ENCODE measurements around the gene CSNK2A3. TPM values are rescaled to one million over a fixed set of nuclear protein-coding genes. Genes with fewer than 3 reads are reported as not detected.

The CSNK2A3 gene
- total and polyA plus RNA-seq, 4 experiments from 2014 or later, result 0.32 to 1.6 (median 1.0) TPM

DNA sequence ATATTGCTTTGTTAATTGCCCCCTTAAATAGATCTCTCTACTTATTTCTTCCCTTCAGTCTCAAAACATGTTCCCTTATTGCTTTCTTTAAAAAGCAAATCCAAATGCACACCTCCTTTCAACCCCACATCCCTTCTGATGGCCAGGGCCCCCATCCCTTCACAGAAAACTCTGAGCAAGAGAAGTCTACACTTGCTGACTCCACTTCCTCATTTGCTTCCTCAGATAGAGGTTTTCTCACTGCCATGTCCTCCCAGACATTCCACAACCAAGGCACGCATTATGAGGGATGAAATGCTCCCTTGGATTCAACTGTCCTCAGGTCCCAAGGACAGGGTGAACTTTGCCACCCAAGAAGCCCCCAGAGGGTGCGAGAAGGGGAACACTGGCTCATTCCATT, 43.1 kb downstream of the CSNK2A3 start:
- H3K4me1 Mint-ChIP-seq, result peaks cover 3 to 12% (median 9%) of the 10 kb centered on the region in 4 donors
- Histone ChIP-seq H3K27me3 (ENCODE audit: insufficient read depth, low read length) (no peaks in the 10 kb centered on the region), H3K4me3 (ENCODE audit: low read length in 2 of 2) (no peak overlapping the region), H3K27ac (ENCODE audit: low read depth, low read length) (no peak overlapping the region), H3K4me1 (ENCODE audit: insufficient read depth, low read length) (peaks cover 3% of the 10 kb centered on the region), H3K36me3 (ENCODE audit: insufficient read depth, low read length) (no peaks in the 10 kb centered on the region), H3K9me3 (ENCODE audit: control insufficient read depth in 1 of 2, low read length in 2 of 2) (no peaks in the 10 kb centered on the region)
- CTCF ChIA-PET (ENCODE audit: partially characterized antibody), result interaction anchor here (1.3 kb wide), 1 partner anchor 11 kb away, joined by 3 read pairs; no protein-coding TSS in a partner anchor
- POLR2A ChIA-PET (ENCODE audit: partially characterized antibody), result no interaction called here
- H3K9me3 Mint-ChIP-seq, result peaks cover 0 to 7% (median 0%) of the 10 kb centered on the region in 8 donors
- no peaks in the 10 kb centered on the region for H3K36me3 Mint-ChIP-seq
- H3K27ac Mint-ChIP-seq, result no peak overlapping the region
- H3K4me3 Mint-ChIP-seq, result no peak overlapping the region
- no peak for DNase-seq
- H3K27me3 Mint-ChIP-seq, result no peaks in the 10 kb centered on the region
- intact Hi-C loops (cut with micrococcal nuclease), result no loop called here

- H3K27ac Mint-ChIP-seq, result no peak overlapping the region
- peaks cover 0 to 7% (median 0%) of the 10 kb centered on the region in 8 donors for H3K9me3 Mint-ChIP-seq
- H3K9me3 ChIP-seq (ENCODE audit: control insufficient read depth in 1 of 2, low read length in 2 of 2), result no peaks in the 10 kb centered on the region
- intact Hi-C loops (cut with micrococcal nuclease), result no loop called here
- no peak for DNase-seq
- no peak overlapping the region for H3K27ac ChIP-seq (ENCODE audit: low read depth, low read length)
- POLR2A ChIA-PET (ENCODE audit: partially characterized antibody), result no interaction called here
- no peaks in the 10 kb centered on the region for H3K27me3 ChIP-seq (ENCODE audit: insufficient read depth, low read length)
- no peaks in the 10 kb centered on the region for H3K36me3 ChIP-seq (ENCODE audit: insufficient read depth, low read length)
- no peaks in the 10 kb centered on the region for H3K27me3 Mint-ChIP-seq
- CTCF ChIA-PET (ENCODE audit: partially characterized antibody), result no interaction called here
- no peaks in the 10 kb centered on the region for H3K36me3 Mint-ChIP-seq
- H3K4me1 Mint-ChIP-seq, result peaks cover 3 to 12% (median 9%) of the 10 kb centered on the region in 4 donors
- no peak overlapping the region for H3K4me3 Mint-ChIP-seq
- H3K4me1 ChIP-seq (ENCODE audit: insufficient read depth, low read length), result peaks cover 3% of the 10 kb centered on the region
- H3K4me3 ChIP-seq (ENCODE audit: low read length in 2 of 2), result no peak overlapping the region
These were observed 44.8 kb downstream of the CSNK2A3 start for GRCh38 chr11:11308249-11308648.

DNA sequence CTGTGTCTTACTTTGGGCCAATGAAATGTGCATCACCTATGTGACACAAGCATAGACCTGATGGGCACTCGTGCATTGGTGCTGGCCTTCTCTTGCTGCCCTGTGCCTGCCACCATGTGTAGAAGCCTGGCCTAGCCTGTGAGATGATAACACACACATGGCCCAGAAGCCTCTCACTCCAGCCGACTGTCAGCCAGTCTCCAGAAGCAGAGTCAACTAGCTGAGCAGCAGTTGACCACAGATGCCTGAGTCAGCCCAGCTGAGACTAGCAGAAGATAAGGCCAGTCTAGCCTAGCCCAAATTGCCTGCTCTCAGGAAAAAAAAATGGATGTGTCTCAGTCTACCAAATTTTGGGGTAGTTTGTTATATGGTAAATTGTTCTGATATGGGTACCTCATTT, 46.2 kb downstream of the CSNK2A3 start:
- Mint-ChIP-seq H3K4me1 (peaks cover 3 to 12% (median 9%) of the 10 kb centered on the region in 4 donors), H3K27ac (no peak overlapping the region)
- intact Hi-C loops (cut with micrococcal nuclease), result no loop called here

DNA sequence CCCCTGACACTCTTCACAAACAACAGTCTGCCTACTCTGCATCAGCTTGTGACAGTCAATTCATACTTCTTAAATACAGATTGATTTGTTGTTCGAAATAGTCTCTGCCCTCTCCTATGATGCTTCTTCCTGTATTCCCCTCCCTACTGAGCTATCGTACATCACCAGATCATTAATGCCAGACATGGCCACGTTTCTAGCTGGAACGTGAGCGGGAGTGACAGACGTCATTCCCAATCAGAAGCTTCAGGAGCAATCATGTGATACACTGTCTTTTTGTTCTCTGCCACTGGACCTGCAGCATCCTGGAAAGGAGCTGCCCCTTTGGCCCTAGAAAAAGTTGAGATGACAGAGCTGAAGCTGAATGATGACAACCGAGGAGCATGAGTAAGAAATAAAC, 48.5 kb downstream of the CSNK2A3 start:
- Mint-ChIP-seq H3K27ac (no peak overlapping the region), H3K9me3 (no peaks in the 10 kb centered on the region), H3K4me3 (no peak overlapping the region), H3K4me1 (peaks cover 0 to 5% (median 2%) of the 10 kb centered on the region in 4 donors), H3K27me3 (peaks cover 3 to 9% of the 10 kb centered on the region in 2 donors), H3K36me3 (no peaks in the 10 kb centered on the region)
- Histone ChIP-seq H3K4me3 (ENCODE audit: low read length in 2 of 2) (no peak overlapping the region), H3K27ac (ENCODE audit: low read depth, low read length) (no peak overlapping the region), H3K9me3 (ENCODE audit: control insufficient read depth in 1 of 2, low read length in 2 of 2) (no peaks in the 10 kb centered on the region), H3K27me3 (ENCODE audit: insufficient read depth, low read length) (no peaks in the 10 kb centered on the region), H3K4me1 (ENCODE audit: insufficient read depth, low read length) (no peaks in the 10 kb centered on the region), H3K36me3 (ENCODE audit: insufficient read depth, low read length) (no peaks in the 10 kb centered on the region)
- intact Hi-C loops (cut with micrococcal nuclease), result no loop called here
- POLR2A ChIA-PET (ENCODE audit: partially characterized antibody), result no interaction called here
- CTCF ChIA-PET (ENCODE audit: partially characterized antibody), result no interaction called here
- DNase-seq, result no peak

More for the DNA sequence above, 46.2 kb downstream of the CSNK2A3 start:
- H3K27me3 ChIP-seq (ENCODE audit: insufficient read depth, low read length), result no peaks in the 10 kb centered on the region
- Mint-ChIP-seq H3K36me3 (no peaks in the 10 kb centered on the region), H3K4me3 (no peak overlapping the region), H3K9me3 (peaks cover 0 to 7% (median 0%) of the 10 kb centered on the region in 8 donors), H3K27me3 (peaks cover 0 to 2% of the 10 kb centered on the region in 2 donors)
- ChIA-PET CTCF (ENCODE audit: partially characterized antibody) (no interaction called here), POLR2A (ENCODE audit: partially characterized antibody) (no interaction called here)
- no peaks in the 10 kb centered on the region for H3K36me3 ChIP-seq (ENCODE audit: insufficient read depth, low read length)
- no peak for DNase-seq
- no peaks in the 10 kb centered on the region for H3K9me3 ChIP-seq (ENCODE audit: control insufficient read depth in 1 of 2, low read length in 2 of 2)
- peaks cover 3% of the 10 kb centered on the region for H3K4me1 ChIP-seq (ENCODE audit: insufficient read depth, low read length)
- no peak overlapping the region for H3K27ac ChIP-seq (ENCODE audit: low read depth, low read length)
- H3K4me3 ChIP-seq (ENCODE audit: low read length in 2 of 2), result no peak overlapping the region

- POLR2A ChIA-PET (ENCODE audit: partially characterized antibody), result no interaction called here
- Histone ChIP-seq H3K27me3 (ENCODE audit: insufficient read depth, low read length) (no peaks in the 10 kb centered on the region), H3K27ac (ENCODE audit: low read depth, low read length) (no peak overlapping the region), H3K9me3 (ENCODE audit: control insufficient read depth in 1 of 2, low read length in 2 of 2) (no peaks in the 10 kb centered on the region), H3K36me3 (ENCODE audit: insufficient read depth, low read length) (no peaks in the 10 kb centered on the region), H3K4me3 (ENCODE audit: low read length in 2 of 2) (no peak overlapping the region), H3K4me1 (ENCODE audit: insufficient read depth, low read length) (no peaks in the 10 kb centered on the region)
- H3K36me3 Mint-ChIP-seq, result no peaks in the 10 kb centered on the region
- peaks cover 3 to 9% of the 10 kb centered on the region in 2 donors for H3K27me3 Mint-ChIP-seq
- CTCF ChIA-PET (ENCODE audit: partially characterized antibody), result no interaction called here
- no peak overlapping the region for H3K4me3 Mint-ChIP-seq
- no peak overlapping the region for H3K27ac Mint-ChIP-seq
- intact Hi-C loops (cut with micrococcal nuclease), result no loop called here
- H3K9me3 Mint-ChIP-seq, result no peaks in the 10 kb centered on the region
- no peaks in the 10 kb centered on the region for H3K4me1 Mint-ChIP-seq
- no peak for DNase-seq
These were observed 50.5 kb downstream of the CSNK2A3 start for GRCh38 chr11:11302565-11302964.

All from CD4-positive, alpha-beta memory T cell (primary cell).